ENCODE data around the gene KCTD1.

The KCTD1 gene

GRCh38 chr18:26479065-26479680 is 69.2 kb downstream of the KCTD1 start:
- no peak for DNase-seq

- DNase-seq: no peak
These were observed 70.4 kb downstream of the KCTD1 start for GRCh38 chr18:26477828-26478466.

- DNase-seq: no peak
These were observed 71.7 kb downstream of the KCTD1 start for GRCh38 chr18:26476697-26477096.

GRCh38 chr18:26474542-26474941 is 73.8 kb downstream of the KCTD1 start:
- no peak for DNase-seq

- no peak for DNase-seq
These were observed 74.7 kb downstream of the KCTD1 start for GRCh38 chr18:26473672-26474071.

- no peak for DNase-seq
These were observed 76.5 kb downstream of the KCTD1 start for GRCh38 chr18:26471826-26472225.

GRCh38 chr18:26471027-26471426 is 77.3 kb downstream of the KCTD1 start:
- DNase-seq: no peak

- DNase-seq: no peak
These were observed 78.2 kb downstream of the KCTD1 start for GRCh38 chr18:26470011-26470637.

- DNase-seq: no peak
These were observed 79.4 kb downstream of the KCTD1 start for GRCh38 chr18:26468931-26469340.

- no peak for DNase-seq
These were observed 82.3 kb downstream of the KCTD1 start for GRCh38 chr18:26466026-26466425.

- no peak for DNase-seq
These were observed 82.9 kb downstream of the KCTD1 start for GRCh38 chr18:26465431-26465830.

GRCh38 chr18:26464128-26465011 is 84.0 kb downstream of the KCTD1 start:
- DNase-seq: no peak

GRCh38 chr18:26462355-26462754 is 86.0 kb downstream of the KCTD1 start:
- no peak for DNase-seq

- no peak for DNase-seq
These were observed 86.9 kb downstream of the KCTD1 start for GRCh38 chr18:26461405-26461804.

GRCh38 chr18:26460449-26461091 is 87.8 kb downstream of the KCTD1 start:
- no peak for DNase-seq

- no peak for DNase-seq
These were observed 88.5 kb downstream of the KCTD1 start for GRCh38 chr18:26459884-26460283.

GRCh38 chr18:26459340-26459739 is 89.0 kb downstream of the KCTD1 start:
- no peak for DNase-seq

- DNase-seq: no peak
These were observed 89.7 kb downstream of the KCTD1 start for GRCh38 chr18:26458526-26459232.

GRCh38 chr18:26457611-26458353 is 90.6 kb downstream of the KCTD1 start:
- DNase-seq: no peak

GRCh38 chr18:26457195-26457594 is 91.2 kb downstream of the KCTD1 start:
- DNase-seq: no peak

GRCh38 chr18:26456070-26456491 is 92.3 kb downstream of the KCTD1 start:
- no peak for DNase-seq

Data from activated CD4-positive, alpha-beta T cell treated with anti-CD3 and anti-CD28 coated beads for 4 hours (primary cell).